ENCODE data around the gene DCC.

The DCC gene

GRCh38 chr18:52339891-52340371, at the start of gene DCC:
Gene DCC, plus strand, starts transcription at chr18:52340197. Its CDS starts 591 bp downstream, at chr18:52340788.
- no peak for FAIRE-seq

- FAIRE-seq: no peak
Measured at GRCh38 chr18:52310651-52311050, 29.3 kb upstream of the DCC start.

- FAIRE-seq: no peak
Measured at GRCh38 chr18:52311331-52311730, 28.7 kb upstream of the DCC start.

GRCh38 chr18:52312346-52312745, 27.7 kb upstream of the DCC start:
- no peak for FAIRE-seq

GRCh38 chr18:52313213-52313612, 26.8 kb upstream of the DCC start:
- no peak for FAIRE-seq

- FAIRE-seq: no peak
Measured at GRCh38 chr18:52319424-52319983, 20.5 kb upstream of the DCC start.

- no peak for FAIRE-seq
Measured at GRCh38 chr18:52322307-52322706, 17.7 kb upstream of the DCC start.

- FAIRE-seq: no peak
Measured at GRCh38 chr18:52323802-52324201, 16.2 kb upstream of the DCC start.

- FAIRE-seq: no peak
Measured at GRCh38 chr18:52325997-52326396, 14.0 kb upstream of the DCC start.

- no peak for FAIRE-seq
Measured at GRCh38 chr18:52333860-52334259, 6.1 kb upstream of the DCC start.

- FAIRE-seq: no peak
Measured at GRCh38 chr18:52334307-52334706, 5.7 kb upstream of the DCC start.

GRCh38 chr18:52334896-52335295, 5.1 kb upstream of the DCC start:
- FAIRE-seq: no peak

GRCh38 chr18:52337276-52337675, 2.7 kb upstream of the DCC start:
- FAIRE-seq: no peak

GRCh38 chr18:52340406-52341102, 557 bp downstream of the DCC start:
- no peak for FAIRE-seq

GRCh38 chr18:52341103-52341432, 1.1 kb downstream of the DCC start:
- no peak for FAIRE-seq

GRCh38 chr18:52341608-52342381, 1.8 kb downstream of the DCC start:
- no peak for FAIRE-seq

- FAIRE-seq: no peak
Measured at GRCh38 chr18:52342456-52342855, 2.5 kb downstream of the DCC start.

- FAIRE-seq: no peak
Measured at GRCh38 chr18:52343138-52343537, 3.1 kb downstream of the DCC start.

GRCh38 chr18:52343731-52344340, 3.8 kb downstream of the DCC start:
- FAIRE-seq: no peak

- FAIRE-seq: no peak
Measured at GRCh38 chr18:52344881-52345280, 4.9 kb downstream of the DCC start.

- no peak for FAIRE-seq
Measured at GRCh38 chr18:52345428-52345827, 5.4 kb downstream of the DCC start.

GRCh38 chr18:52348209-52348608, 8.2 kb downstream of the DCC start:
- FAIRE-seq: no peak

GRCh38 chr18:52349498-52349897, 9.5 kb downstream of the DCC start:
- FAIRE-seq: no peak

GRCh38 chr18:52352920-52353319, 12.9 kb downstream of the DCC start:
- FAIRE-seq: no peak

Data from colon (tissue), 2 donors.